GM19099 (cell line): Measurements from ENCODE around the gene FAM216A.

Source experiments
- POLR2A ChIP-seq: IDR thresholded peaks from 3 replicates; pipeline ENCODE4 v1.6.1; 2011; ENCODE audit warnings: low read depth; ENCODE audit not compliant: insufficient read length; ENCODE audit errors: extremely low read depth

FAM216A gene

GRCh38 chr12:110468214-110469048, at the start of gene FAM216A, which contains the start of gene GPN3:
FAM216A (plus strand) TSS chr12:110468845; CDS start chr12:110468876, 31 bp downstream.
GPN3 (minus strand) TSS chr12:110468257; CDS start chr12:110468203, 54 bp downstream.
- TF ChIP-seq POLR2A = peak; percentile 77

GRCh38 chr12:110421159-110421661, 47.4 kb upstream of the FAM216A start:
- TF ChIP-seq POLR2A = no peak

GRCh38 chr12:110421701-110422100, 46.9 kb upstream of the FAM216A start:
- TF ChIP-seq POLR2A = no peak

GRCh38 chr12:110424237-110424636, 44.4 kb upstream of the FAM216A start:
- TF ChIP-seq POLR2A = no peak

- TF ChIP-seq POLR2A = no peak
Observed at GRCh38 chr12:110426406-110426805, 42.2 kb upstream of the FAM216A start.

- TF ChIP-seq POLR2A = no peak
Observed at GRCh38 chr12:110431957-110432587, 36.6 kb upstream of the FAM216A start.

- TF ChIP-seq POLR2A = no peak
Observed at GRCh38 chr12:110436231-110436630, 32.4 kb upstream of the FAM216A start.

- no peak for TF ChIP-seq POLR2A
Observed at GRCh38 chr12:110444455-110444854, 24.2 kb upstream of the FAM216A start.

- peak; percentile 84 for TF ChIP-seq POLR2A
Observed at GRCh38 chr12:110449799-110450497, 18.7 kb upstream of the FAM216A start, which contains the start of gene ARPC3. ARPC3 (minus strand) TSS chr12:110450337; CDS start chr12:110450260, 77 bp downstream.

GRCh38 chr12:110451263-110451662, 17.4 kb upstream of the FAM216A start:
- TF ChIP-seq POLR2A = no peak

GRCh38 chr12:110453569-110454296, 14.9 kb upstream of the FAM216A start:
- no peak for TF ChIP-seq POLR2A

- TF ChIP-seq POLR2A = no peak
Observed at GRCh38 chr12:110458756-110459155, 9.9 kb upstream of the FAM216A start.

GRCh38 chr12:110465024-110465423, 3.6 kb upstream of the FAM216A start:
- no peak for TF ChIP-seq POLR2A

- TF ChIP-seq POLR2A = no peak
Observed at GRCh38 chr12:110466791-110467190, 1.9 kb upstream of the FAM216A start.
